ENCODE data around the gene ITIH3.

The ITIH3 gene

DNA sequence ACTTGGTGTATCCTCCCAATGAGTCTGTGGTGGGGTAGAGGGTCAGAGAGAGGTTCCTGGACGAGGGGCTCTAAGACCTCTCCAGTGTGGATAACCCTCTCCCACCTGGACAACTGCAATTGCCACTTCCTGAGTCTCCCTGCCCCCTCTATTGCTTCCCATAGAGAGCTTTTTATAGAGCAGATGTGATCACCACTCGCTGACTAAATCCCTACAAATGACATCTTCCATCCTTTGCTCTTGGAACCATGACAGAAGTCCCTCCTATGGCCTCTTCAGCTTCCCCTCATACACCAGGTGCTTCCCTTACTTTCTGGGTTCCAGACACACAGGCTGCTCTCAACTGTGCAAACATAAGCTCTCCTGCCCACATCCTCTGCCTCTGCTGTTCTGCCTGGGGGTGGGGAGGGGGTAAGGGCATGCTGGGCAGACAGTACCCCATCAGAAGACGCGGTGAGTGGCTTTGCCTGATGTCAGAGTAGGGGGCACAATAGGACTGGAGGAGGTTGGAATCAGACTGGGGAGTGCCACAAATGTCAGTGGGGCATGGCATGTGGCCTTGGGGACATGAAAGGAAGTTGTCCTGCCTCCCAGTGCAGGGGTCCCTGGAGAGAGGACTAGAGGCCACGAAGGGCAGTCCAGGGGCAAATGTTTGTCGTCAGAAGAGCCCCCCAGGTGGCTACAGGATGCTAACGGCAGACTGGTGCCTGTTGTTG, 15.2 kb downstream of the ITIH3 start:
- TF ChIP-seq JUND (IDR thresholded peaks at IDR 0.05; ENCODE audit: low read depth) = no peak
- in situ Hi-C loops (cut with HindIII; ENCODE audit: low pct_unique_long_range_greater_than_20kb, low sequenced_read_pairs) = no loop called here
- DNase-seq (ENCODE audit: low read depth in 1 of 2, low spot score in 1 of 2) = no peak

DNA sequence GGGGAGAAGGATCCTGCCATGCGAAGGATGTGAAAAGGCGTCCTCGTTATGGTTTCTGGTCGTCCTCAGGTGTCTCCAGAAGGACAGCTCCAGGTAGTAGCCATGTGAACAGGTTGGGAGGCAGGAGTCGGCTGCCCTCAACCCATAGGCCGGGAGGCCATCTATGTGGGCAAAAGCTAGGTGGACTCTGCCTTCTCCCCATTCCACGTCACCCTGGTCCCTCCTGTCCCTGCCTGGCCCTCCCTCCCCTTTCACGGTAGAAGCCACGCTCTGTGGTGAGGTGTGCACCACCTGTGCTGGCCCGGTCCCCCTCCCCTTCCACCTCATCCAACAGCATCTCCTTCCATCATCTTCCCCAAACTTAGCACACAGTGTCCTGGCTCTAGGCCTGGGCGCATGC, 16.3 kb downstream of the ITIH3 start:
- no peak for DNase-seq (ENCODE audit: low read depth in 1 of 2, low spot score in 1 of 2)
- TF ChIP-seq JUND (IDR thresholded peaks at IDR 0.05; ENCODE audit: low read depth) = no peak
- in situ Hi-C loops (cut with HindIII; ENCODE audit: low pct_unique_long_range_greater_than_20kb, low sequenced_read_pairs) = no loop called here

DNA sequence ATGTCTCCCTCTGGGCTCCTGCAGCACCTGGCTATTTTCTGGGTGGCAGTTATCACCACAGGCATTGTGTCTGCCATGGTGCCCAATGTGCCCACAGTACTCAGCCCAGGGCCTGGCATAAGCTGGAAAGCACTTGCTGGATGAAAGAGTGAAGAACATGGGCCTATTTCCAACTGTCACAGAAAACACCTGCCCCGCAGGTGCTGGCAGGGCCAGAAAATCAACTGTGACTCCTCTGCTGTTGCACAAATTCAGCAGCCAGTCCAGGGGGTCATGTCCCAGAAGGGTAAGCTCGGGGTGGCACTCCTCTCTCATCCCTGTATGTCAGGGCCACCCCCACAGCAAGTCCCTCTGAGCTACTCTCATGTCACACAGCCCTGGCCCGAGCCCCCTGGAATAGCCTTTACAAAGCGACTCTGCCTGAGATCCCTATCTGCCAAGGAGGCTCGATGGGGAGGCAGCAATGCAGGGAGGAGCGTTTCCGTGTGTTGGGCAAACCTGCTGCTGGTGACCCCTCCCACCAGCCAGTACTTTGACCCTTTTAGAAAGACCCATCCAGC, 16.9 kb downstream of the ITIH3 start:
- TF ChIP-seq JUND (IDR thresholded peaks at IDR 0.05; ENCODE audit: low read depth) = no peak
- in situ Hi-C loops (cut with HindIII; ENCODE audit: low pct_unique_long_range_greater_than_20kb, low sequenced_read_pairs) = no loop called here
- no peak for DNase-seq (ENCODE audit: low read depth in 1 of 2, low spot score in 1 of 2)

DNA sequence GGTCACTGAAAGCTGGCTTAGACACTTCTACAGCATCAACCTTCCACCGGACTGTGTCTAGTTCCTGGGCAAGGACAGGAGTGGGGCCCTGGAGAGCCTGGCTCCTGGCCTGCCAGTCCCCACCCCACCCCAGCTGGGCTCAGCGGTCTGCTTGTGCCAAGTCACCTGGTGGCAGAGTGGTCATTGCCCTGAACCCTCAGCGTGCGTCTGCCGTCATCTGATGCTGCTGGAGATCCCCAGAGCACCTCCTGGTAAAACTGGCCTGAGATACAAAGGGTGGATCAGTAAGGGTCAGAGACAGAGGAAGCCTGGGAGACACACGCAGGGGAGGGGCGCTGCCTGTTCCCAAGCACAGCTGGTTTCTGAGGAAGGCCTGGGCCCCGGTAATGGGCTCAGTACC, 19.2 kb downstream of the ITIH3 start:
- in situ Hi-C loops (cut with HindIII; ENCODE audit: low pct_unique_long_range_greater_than_20kb, low sequenced_read_pairs) = no loop called here
- TF ChIP-seq JUND (IDR thresholded peaks at IDR 0.05; ENCODE audit: low read depth) = no peak
- no peak for DNase-seq (ENCODE audit: low read depth in 1 of 2, low spot score in 1 of 2)

- in situ Hi-C loops (cut with HindIII; ENCODE audit: low pct_unique_long_range_greater_than_20kb, low sequenced_read_pairs) = no loop called here
- no peak for TF ChIP-seq JUND (IDR thresholded peaks at IDR 0.05; ENCODE audit: low read depth)
- DNase-seq (ENCODE audit: low read depth in 1 of 2, low spot score in 1 of 2) = no peak
Observed at GRCh38 chr3:52816199-52816598, 21.6 kb downstream of the ITIH3 start.

DNA sequence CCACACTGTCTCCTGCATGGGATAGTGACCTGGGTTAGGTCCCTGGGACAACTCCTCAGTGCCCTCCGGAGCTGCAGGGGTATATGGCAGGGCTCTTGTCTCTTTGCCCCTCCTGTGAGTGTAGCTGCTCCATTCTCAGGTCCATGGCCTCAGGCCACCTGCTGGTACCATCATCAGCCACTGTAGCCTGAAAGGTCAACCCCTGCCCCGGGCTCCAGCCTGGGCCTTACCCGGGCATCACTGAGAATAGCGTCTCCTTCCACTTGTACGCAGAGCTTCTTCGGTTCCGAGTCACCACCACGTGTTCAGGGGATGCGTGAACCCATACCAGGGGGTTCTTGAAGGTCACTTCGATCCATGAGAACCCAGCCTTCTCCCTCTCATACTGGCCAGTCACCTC, 22.1 kb downstream of the ITIH3 start:
- no peak for DNase-seq (ENCODE audit: low read depth in 1 of 2, low spot score in 1 of 2)
- no peak for TF ChIP-seq JUND (IDR thresholded peaks at IDR 0.05; ENCODE audit: low read depth)
- in situ Hi-C loops (cut with HindIII; ENCODE audit: low pct_unique_long_range_greater_than_20kb, low sequenced_read_pairs) = no loop called here

DNA sequence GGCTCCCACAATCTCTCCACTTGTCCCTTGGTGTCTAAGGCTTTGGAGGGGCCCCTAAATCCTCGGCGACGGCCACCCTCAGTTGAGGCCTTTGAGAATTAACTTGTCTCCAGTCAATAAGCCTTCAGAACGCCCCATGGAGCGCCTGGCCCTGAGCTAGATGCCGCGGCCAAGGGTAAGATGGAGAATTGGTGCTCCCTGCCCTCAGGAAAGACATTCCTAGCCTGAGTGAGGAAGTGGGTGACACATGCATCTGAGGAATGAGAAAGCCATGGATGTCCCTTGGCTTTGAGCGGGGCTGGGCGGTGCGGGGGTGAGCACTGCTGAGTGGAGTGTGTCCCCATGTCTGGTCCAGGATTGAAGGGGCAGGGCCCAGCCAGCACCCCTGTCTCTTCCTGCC, 22.6 kb downstream of the ITIH3 start:
- in situ Hi-C loops (cut with HindIII; ENCODE audit: low pct_unique_long_range_greater_than_20kb, low sequenced_read_pairs) = no loop called here
- no peak for TF ChIP-seq JUND (IDR thresholded peaks at IDR 0.05; ENCODE audit: low read depth)
- DNase-seq (ENCODE audit: low read depth in 1 of 2, low spot score in 1 of 2) = no peak

GRCh38 chr3:52817860-52818259, 23.3 kb downstream of the ITIH3 start:
- TF ChIP-seq JUND (IDR thresholded peaks at IDR 0.05; ENCODE audit: low read depth) = no peak
- no peak for DNase-seq (ENCODE audit: low read depth in 1 of 2, low spot score in 1 of 2)
- in situ Hi-C loops (cut with HindIII; ENCODE audit: low pct_unique_long_range_greater_than_20kb, low sequenced_read_pairs) = no loop called here

DNA sequence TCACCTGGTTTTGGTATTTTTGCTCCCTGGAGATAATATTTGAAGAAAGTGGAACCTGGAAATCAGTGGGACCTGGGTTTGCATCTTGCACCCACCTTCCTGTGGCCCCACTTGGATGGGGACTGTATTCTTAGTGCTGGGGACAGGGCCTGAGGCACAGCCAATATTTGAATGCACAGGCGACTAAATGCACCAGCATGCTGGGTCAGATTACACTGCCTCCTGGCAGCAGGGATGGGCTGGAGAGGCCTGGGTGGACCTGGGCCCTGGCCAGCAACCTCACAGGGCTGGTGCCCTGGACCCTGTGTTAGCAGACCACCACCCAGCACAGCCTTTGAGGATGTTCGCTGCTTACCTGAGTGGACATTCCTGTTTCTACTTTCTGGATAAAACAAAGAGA, 25.3 kb downstream of the ITIH3 start:
- no peak for TF ChIP-seq JUND (IDR thresholded peaks at IDR 0.05; ENCODE audit: low read depth)
- in situ Hi-C loops (cut with HindIII; ENCODE audit: low pct_unique_long_range_greater_than_20kb, low sequenced_read_pairs) = no loop called here
- DNase-seq (ENCODE audit: low read depth in 1 of 2, low spot score in 1 of 2) = no peak

DNA sequence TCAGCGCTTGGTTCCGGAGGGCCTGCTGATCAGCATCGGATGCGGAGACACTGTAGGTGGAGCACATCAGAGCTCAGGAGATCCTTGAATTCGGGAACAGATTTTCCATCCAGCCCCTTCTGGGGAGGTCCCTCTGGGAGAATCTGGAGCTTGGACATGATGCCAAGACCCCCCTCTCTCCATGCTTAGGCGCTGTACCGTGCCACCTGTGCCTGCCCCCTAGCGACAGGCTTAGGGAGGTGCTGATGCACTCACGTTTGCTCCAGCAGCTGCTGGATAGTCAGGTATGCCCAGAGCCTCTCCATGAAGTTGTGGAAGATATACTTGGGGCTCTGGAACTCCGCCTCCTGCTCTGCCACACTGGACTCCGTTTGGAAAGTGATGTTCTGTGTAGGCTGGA, 26.1 kb downstream of the ITIH3 start:
- in situ Hi-C loops (cut with HindIII; ENCODE audit: low pct_unique_long_range_greater_than_20kb, low sequenced_read_pairs) = no loop called here
- DNase-seq (ENCODE audit: low read depth in 1 of 2, low spot score in 1 of 2) = peak in 1 of 2 experiments; percentile 49
- no peak for TF ChIP-seq JUND (IDR thresholded peaks at IDR 0.05; ENCODE audit: low read depth)

- in situ Hi-C loops (cut with HindIII; ENCODE audit: low pct_unique_long_range_greater_than_20kb, low sequenced_read_pairs) = no loop called here
- TF ChIP-seq JUND (IDR thresholded peaks at IDR 0.05; ENCODE audit: low read depth) = no peak
- DNase-seq (ENCODE audit: low read depth in 1 of 2, low spot score in 1 of 2) = no peak
Observed at GRCh38 chr3:52822363-52822762, 27.8 kb downstream of the ITIH3 start.

GRCh38 chr3:52824037-52824436, 29.4 kb downstream of the ITIH3 start:
- in situ Hi-C loops (cut with HindIII; ENCODE audit: low pct_unique_long_range_greater_than_20kb, low sequenced_read_pairs) = no loop called here
- DNase-seq (ENCODE audit: low read depth in 1 of 2, low spot score in 1 of 2) = no peak
- no peak for TF ChIP-seq JUND (IDR thresholded peaks at IDR 0.05; ENCODE audit: low read depth)

GRCh38 chr3:52827441-52827840, 32.8 kb downstream of the ITIH3 start:
- DNase-seq (ENCODE audit: low read depth in 1 of 2, low spot score in 1 of 2) = no peak
- TF ChIP-seq JUND (IDR thresholded peaks at IDR 0.05; ENCODE audit: low read depth) = no peak
- in situ Hi-C loops (cut with HindIII; ENCODE audit: low pct_unique_long_range_greater_than_20kb, low sequenced_read_pairs) = no loop called here

DNA sequence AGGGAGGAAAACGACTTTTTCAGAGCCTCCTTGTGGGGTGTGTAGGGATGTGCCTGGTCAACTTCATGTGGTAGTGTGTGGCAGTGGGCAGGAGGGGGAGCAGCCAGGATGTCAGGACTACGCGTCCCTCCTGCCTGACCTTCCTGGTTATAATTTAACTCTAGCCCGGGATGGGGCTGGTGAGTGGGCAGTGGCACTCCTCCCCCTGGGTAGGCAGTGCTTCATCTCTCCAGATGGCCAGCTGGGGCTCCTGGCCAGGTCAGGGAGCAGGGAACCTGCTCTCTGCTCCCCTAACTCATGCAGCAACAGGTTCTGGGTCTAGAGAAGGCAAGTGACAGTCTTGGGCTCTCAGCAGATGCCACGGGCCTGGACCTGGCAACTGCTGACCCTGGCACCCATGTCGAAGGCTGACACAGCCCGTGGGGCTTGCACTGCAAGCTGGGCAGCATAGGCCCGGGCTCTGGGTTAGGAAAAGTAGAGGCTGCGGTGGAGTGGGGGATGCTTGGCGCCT, 33.3 kb downstream of the ITIH3 start:
- in situ Hi-C loops (cut with HindIII; ENCODE audit: low pct_unique_long_range_greater_than_20kb, low sequenced_read_pairs) = no loop called here
- DNase-seq (ENCODE audit: low read depth in 1 of 2, low spot score in 1 of 2) = no peak
- TF ChIP-seq JUND (IDR thresholded peaks at IDR 0.05; ENCODE audit: low read depth) = no peak

Measured in T47D (cell line).